PC-3 (cell line): ENCODE data around the gene TPPP3. TPM values are rescaled to one million over a fixed set of nuclear protein-coding genes. Genes with fewer than 3 reads are reported as not detected.

Experiments
- ATAC-seq: fragments of 200-7000 bp; cut with Tn5 transposase; 2 replicates; pipeline ENCODE4 v1.9.1; 2020; ENCODE audit warnings: mild to moderate bottlenecking, moderate library complexity
- BruUV-seq: library from RNA; stranded (reverse); fragments of 400-500 nt; replicated peaks from 2 replicates; lab custom pipeline; 2021; lab: Mats Ljungman, UMichigan
- CTCF ChIA-PET: fragments of 300-600 bp; sonication (Branson Sonifier 250); formaldehyde crosslinking; loops from one replicate; lab custom pipeline; 2022; ENCODE audit warnings: antibody characterized with exemption; lab: Charles Lee
- POLR2A ChIA-PET: fragments of 300-600 bp; sonication (Branson Sonifier 250); formaldehyde crosslinking; loops from one replicate; lab custom pipeline; 2022; ENCODE audit warnings: antibody characterized with exemption; ENCODE audit not compliant: unreplicated experiment; lab: Charles Lee
- DNase-seq: peaks from one replicate; pipeline ENCODE4 v3.0.0-alpha.2; 2015
- H2AFZ ChIP-seq: fragments of 300-600 bp; sonication (generic); 2 replicates; pipeline ENCODE4 v1.6.0; 2016; ENCODE audit warnings: antibody characterized with exemption, low read length
- H3F3A ChIP-seq: fragments of 300-600 bp; sonication (generic); one replicate; pipeline ENCODE4 v1.6.0; 2017; ENCODE audit warnings: antibody characterized with exemption, low read length, control low read depth, mild to moderate bottlenecking; ENCODE audit not compliant: unreplicated experiment
- H3K27ac ChIP-seq: fragments of 300-600 bp; sonication (generic); 2 replicates; pipeline ENCODE4 v1.5.1; 2016; ENCODE audit warnings: mild to moderate bottlenecking, low read length
- H3K27me3 ChIP-seq: fragments of 300-600 bp; sonication (generic); 2 replicates; pipeline ENCODE4 v1.6.1; 2016; ENCODE audit warnings: low read length, mixed read lengths
- H3K36me3 ChIP-seq: fragments of 300-600 bp; sonication (generic); 2 replicates; pipeline ENCODE4 v1.6.1; 2016; ENCODE audit warnings: low read depth, mixed run types, low read length, mixed read lengths
- H3K4me1 ChIP-seq: fragments of 300-600 bp; sonication (generic); 2 replicates; pipeline ENCODE4 v1.5.1; 2016; ENCODE audit warnings: low read length; ENCODE audit not compliant: insufficient read depth
- H3K4me2 ChIP-seq: fragments of 300-600 bp; sonication (generic); 2 replicates; pipeline ENCODE4 v1.6.0; 2016; ENCODE audit warnings: low read length
- H3K4me3 ChIP-seq: fragments of 300-600 bp; sonication (generic); 2 replicates; pipeline ENCODE4 v1.5.1; 2016; ENCODE audit warnings: mild to moderate bottlenecking, low read length, mixed read lengths
- H3K79me2 ChIP-seq: fragments of 300-600 bp; sonication (generic); 2 replicates; pipeline ENCODE4 v1.6.1; 2017; ENCODE audit warnings: low read length, mixed read lengths
- H3K9ac ChIP-seq: fragments of 300-600 bp; sonication (generic); 2 replicates; pipeline ENCODE4 v1.6.0; 2016; ENCODE audit warnings: mild to moderate bottlenecking, low read length
- H3K9me2 ChIP-seq: fragments of 300-600 bp; sonication (generic); replicated peaks from 2 replicates; pipeline ENCODE4 v1.6.1; 2016; ENCODE audit warnings: mixed run types, low read length, mixed read lengths
- H3K9me3 ChIP-seq: fragments of 300-600 bp; sonication (generic); 2 replicates; pipeline ENCODE4 v1.6.1; 2016; ENCODE audit warnings: low read length, mixed read lengths
- H4K20me1 ChIP-seq: fragments of 300-600 bp; sonication (generic); 2 replicates; pipeline ENCODE4 v1.6.1; 2016; ENCODE audit warnings: low read length, mixed read lengths
- CTCF ChIP-seq: fragments of 300-600 bp; sonication (generic); conservative IDR thresholded peaks from 2 replicates; pipeline ENCODE4 v1.5.1; 2017; ENCODE audit warnings: antibody characterized with exemption, low read depth, mild to moderate bottlenecking, low read length
- EZH2 ChIP-seq: fragments of 300-600 bp; sonication (generic); IDR thresholded peaks from one replicate; pipeline ENCODE4 v1.6.1; 2017; ENCODE audit warnings: antibody characterized with exemption, mild to moderate bottlenecking, low read length; ENCODE audit not compliant: unreplicated experiment
- EZH2phosphoT487 ChIP-seq: fragments of 300-600 bp; sonication (generic); IDR thresholded peaks from 2 replicates; pipeline ENCODE4 v1.6.1; 2018; ENCODE audit warnings: mild to moderate bottlenecking, antibody characterized with exemption, low read length, borderline replicate concordance
- intact Hi-C: fragments of 100-400 bp; cut with micrococcal nuclease; formaldehyde crosslinking; loops from 2 replicates; pipeline ENCODE4 v1.9.0; 2023
- total RNA-seq: library from RNA; depleted of rRNA; stranded (reverse); fragments of >200 nt; gene quantifications from 2 replicates; pipeline ENCODE4 v1.2.3, GENCODE V29; 2014

TPPP3 gene
- total RNA-seq, 1 experiment from 2014 or later: not detected

- Histone ChIP-seq H4K20me1 (no peaks in the 10 kb centered on the region), H3K9me3 (no peaks in the 10 kb centered on the region), H3K4me2 (peak overlapping the region; percentile 65; the same call in 1 of the 2 replicates), H3F3A (no peaks in the 10 kb centered on the region), H3K36me3 (no peaks in the 10 kb centered on the region), H2AFZ (no peak overlapping the region), H3K4me3 (no peak overlapping the region), H3K9me2 (no peaks in the 10 kb centered on the region), H3K27ac (peak overlapping the region; percentile 12), H3K79me2 (no peaks in the 10 kb centered on the region), H3K4me1 (peaks cover 5% of the 10 kb centered on the region; the same call in 1 of the 2 replicates), H3K9ac (peak overlapping the region; percentile 34; the same call in 1 of the 2 replicates), H3K27me3 (no peaks in the 10 kb centered on the region)
- DNase-seq (no peak), ATAC-seq (no peak)
- no TSS peak for BruUV-seq
- ChIA-PET CTCF (interaction anchor here (0.6 kb wide), 1 partner anchor 12 kb away, joined by 4 read pairs; no protein-coding TSS in a partner anchor), POLR2A (no interaction called here)
- no peak for TF ChIP-seq EZH2phosphoT487
- TF ChIP-seq CTCF: no peak
- TF ChIP-seq EZH2: no peak
- intact Hi-C loops: loop anchor here (10.0 kb wide), 1 partner anchor 51 kb away; no protein-coding TSS in a partner anchor
Measured at GRCh38 chr16:67395458-67396158, 2.3 kb upstream of the TPPP3 start.

- ChIA-PET POLR2A (no interaction called here), CTCF (no interaction called here)
- no peaks in the 10 kb centered on the region for H3F3A ChIP-seq
- H3K9me3 ChIP-seq: no peaks in the 10 kb centered on the region
- no peaks in the 10 kb centered on the region for H3K27me3 ChIP-seq
- no peaks in the 10 kb centered on the region for H4K20me1 ChIP-seq
- TF ChIP-seq EZH2: no peak
- no peak for TF ChIP-seq CTCF
- no peak for TF ChIP-seq EZH2phosphoT487
- H3K36me3 ChIP-seq: no peaks in the 10 kb centered on the region
- H3K4me2 ChIP-seq: no peak overlapping the region
- DNase-seq (no peak), ATAC-seq (no peak)
- H3K4me1 ChIP-seq: peaks cover 5% of the 10 kb centered on the region; the same call in 1 of the 2 replicates
- H3K9ac ChIP-seq: no peak overlapping the region
- no peaks in the 10 kb centered on the region for H3K79me2 ChIP-seq
- no peak overlapping the region for H3K27ac ChIP-seq
- intact Hi-C loops: loop anchor here (10.0 kb wide), 1 partner anchor 50 kb away; no protein-coding TSS in a partner anchor
- no TSS peak for BruUV-seq
- no peak overlapping the region for H2AFZ ChIP-seq
- H3K9me2 ChIP-seq: no peaks in the 10 kb centered on the region
- H3K4me3 ChIP-seq: no peak overlapping the region
Measured at GRCh38 chr16:67395105-67395457, 1.8 kb upstream of the TPPP3 start.
